Progenitor cell of endocrine pancreas (in vitro differentiated cells): ENCODE measurements around the gene TRABD2B. TPM values are rescaled to one million over a fixed set of nuclear protein-coding genes. Genes with fewer than 3 reads are reported as not detected.

Source experiments
- DNase-seq: peaks from one replicate; pipeline ENCODE4 v3.0.0; 2021; ENCODE audit warnings: low spot score; ENCODE audit not compliant: unreplicated experiment
- H3K27ac Mint-ChIP-seq: 2 replicates; pipeline ENCODE4 v1.8.0; 2021; ENCODE audit warnings: mild to moderate bottlenecking, moderate library complexity, mixed read lengths
- H3K27me3 Mint-ChIP-seq: 2 replicates; pipeline ENCODE4 v1.8.0; 2021; ENCODE audit warnings: mixed read lengths
- H3K36me3 Mint-ChIP-seq: 2 replicates; pipeline ENCODE4 v1.8.0; 2022; ENCODE audit warnings: mixed read lengths; ENCODE audit not compliant: insufficient read depth
- H3K4me1 Mint-ChIP-seq: 2 replicates; pipeline ENCODE4 v1.8.0; 2021; ENCODE audit warnings: low read depth, mixed read lengths
- H3K4me3 Mint-ChIP-seq: 2 replicates; pipeline ENCODE4 v1.8.0; 2021; ENCODE audit warnings: low read depth, mild to moderate bottlenecking, moderate library complexity, mixed read lengths
- H3K9me3 Mint-ChIP-seq: 2 replicates; pipeline ENCODE4 v1.8.0; 2021; ENCODE audit warnings: low read depth, mixed read lengths
- total RNA-seq: library from RNA; stranded (reverse); gene quantifications from 2 replicates; pipeline ENCODE4 v1.2.1, GENCODE V29; 2021
- TF ChIP-seq, protein P1 (sequence below): fragments of 200-600 bp; sonication (generic); IDR thresholded peaks from one replicate; pipeline ENCODE4 v1.5.0; 2021; ENCODE audit warnings: antibody characterized with exemption, mild to moderate bottlenecking; ENCODE audit not compliant: unreplicated experiment

The TRABD2B gene
- total RNA-seq, 1 donor from 2014 or later: 14.5 TPM

DNA sequence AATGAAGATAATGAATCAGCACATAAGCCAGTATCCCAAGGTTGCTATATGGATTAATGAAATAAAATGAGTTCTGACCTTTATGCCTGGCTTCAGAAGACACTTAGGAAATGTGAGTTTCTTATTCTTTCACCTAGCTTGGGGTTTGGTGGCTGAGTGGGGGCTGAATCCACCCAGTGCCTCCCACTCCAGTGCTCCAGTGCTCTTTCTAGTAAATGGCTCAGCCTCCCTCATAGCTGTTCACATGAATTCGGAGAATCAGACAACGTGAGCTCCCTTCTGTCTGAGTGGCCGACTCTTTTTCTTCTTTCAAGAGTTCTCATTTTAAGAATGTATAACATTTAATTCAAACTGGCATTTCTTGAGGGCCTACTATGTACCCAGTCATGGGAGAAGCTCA is 43.5 kb downstream of the TRABD2B start:
- DNase-seq: no peak
- TF ChIP-seq, protein P1, sequence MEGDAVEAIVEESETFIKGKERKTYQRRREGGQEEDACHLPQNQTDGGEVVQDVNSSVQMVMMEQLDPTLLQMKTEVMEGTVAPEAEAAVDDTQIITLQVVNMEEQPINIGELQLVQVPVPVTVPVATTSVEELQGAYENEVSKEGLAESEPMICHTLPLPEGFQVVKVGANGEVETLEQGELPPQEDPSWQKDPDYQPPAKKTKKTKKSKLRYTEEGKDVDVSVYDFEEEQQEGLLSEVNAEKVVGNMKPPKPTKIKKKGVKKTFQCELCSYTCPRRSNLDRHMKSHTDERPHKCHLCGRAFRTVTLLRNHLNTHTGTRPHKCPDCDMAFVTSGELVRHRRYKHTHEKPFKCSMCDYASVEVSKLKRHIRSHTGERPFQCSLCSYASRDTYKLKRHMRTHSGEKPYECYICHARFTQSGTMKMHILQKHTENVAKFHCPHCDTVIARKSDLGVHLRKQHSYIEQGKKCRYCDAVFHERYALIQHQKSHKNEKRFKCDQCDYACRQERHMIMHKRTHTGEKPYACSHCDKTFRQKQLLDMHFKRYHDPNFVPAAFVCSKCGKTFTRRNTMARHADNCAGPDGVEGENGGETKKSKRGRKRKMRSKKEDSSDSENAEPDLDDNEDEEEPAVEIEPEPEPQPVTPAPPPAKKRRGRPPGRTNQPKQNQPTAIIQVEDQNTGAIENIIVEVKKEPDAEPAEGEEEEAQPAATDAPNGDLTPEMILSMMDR: no peak
- Mint-ChIP-seq H3K4me1 (peaks cover 22% of the 10 kb centered on the region), H3K27ac (no peak overlapping the region), H3K36me3 (peaks cover 11% of the 10 kb centered on the region), H3K27me3 (no peaks in the 10 kb centered on the region), H3K4me3 (no peak overlapping the region), H3K9me3 (peaks cover 11% of the 10 kb centered on the region)

- Mint-ChIP-seq H3K27me3 (no peaks in the 10 kb centered on the region), H3K9me3 (no peaks in the 10 kb centered on the region), H3K4me3 (no peak overlapping the region), H3K36me3 (peaks cover 2% of the 10 kb centered on the region), H3K4me1 (peaks cover 38% of the 10 kb centered on the region), H3K27ac (peak overlapping the region; percentile 2)
- no peak for DNase-seq
- TF ChIP-seq, protein P1: peak; percentile 28
Measured at GRCh38 chr1:47951545-47952235, 45.5 kb downstream of the TRABD2B start.

- TF ChIP-seq, protein P1: no peak
- Mint-ChIP-seq H3K36me3 (no peaks in the 10 kb centered on the region), H3K4me1 (peaks cover 38% of the 10 kb centered on the region), H3K27ac (no peak overlapping the region), H3K4me3 (no peak overlapping the region), H3K27me3 (no peaks in the 10 kb centered on the region), H3K9me3 (no peaks in the 10 kb centered on the region)
- no peak for DNase-seq
Measured at GRCh38 chr1:47951026-47951425, 46.2 kb downstream of the TRABD2B start.

- Mint-ChIP-seq H3K4me3 (no peak overlapping the region), H3K36me3 (no peaks in the 10 kb centered on the region), H3K9me3 (no peaks in the 10 kb centered on the region), H3K27ac (no peak overlapping the region), H3K27me3 (no peaks in the 10 kb centered on the region), H3K4me1 (peaks cover 40% of the 10 kb centered on the region)
- TF ChIP-seq, protein P1: no peak
- no peak for DNase-seq
Measured at GRCh38 chr1:47950471-47950870, 46.7 kb downstream of the TRABD2B start.

DNA sequence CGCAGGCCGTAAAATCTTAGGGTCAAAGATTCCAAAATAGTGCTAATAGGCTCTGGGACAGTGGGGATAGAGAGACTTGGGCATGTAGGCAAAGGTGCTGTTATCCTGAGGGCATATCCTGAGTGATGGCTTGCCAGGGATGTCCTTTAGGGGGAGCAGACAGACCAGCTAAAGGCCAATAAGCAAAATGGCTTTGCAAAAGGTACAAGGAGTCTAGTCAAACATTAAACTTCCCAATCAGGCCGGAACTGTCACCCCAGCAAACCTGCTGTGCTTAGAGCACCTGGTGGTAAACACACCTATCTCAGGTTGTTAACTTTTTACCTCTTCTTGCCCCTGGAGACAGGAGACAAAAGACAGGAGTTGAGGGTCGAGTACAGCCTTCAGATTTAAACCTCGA is 49.1 kb downstream of the TRABD2B start:
- Mint-ChIP-seq H3K27me3 (no peaks in the 10 kb centered on the region), H3K27ac (peak overlapping the region; percentile 51), H3K4me1 (peaks cover 50% of the 10 kb centered on the region), H3K36me3 (no peaks in the 10 kb centered on the region), H3K4me3 (no peak overlapping the region), H3K9me3 (no peaks in the 10 kb centered on the region)
- TF ChIP-seq, protein P1: peak; percentile 51
- no peak for DNase-seq
